Natural killer cell (primary cell): Measurements from ENCODE around the gene FAM193A. TPM values are rescaled to one million over a fixed set of nuclear protein-coding genes. Genes with fewer than 3 reads are reported as not detected.

Experiments used
- ATAC-seq, 3 donors: fragments of 150-1000 bp in 2 of 3; fragments of 200-7000 bp in 1 of 3; cut with Tn5 transposase; 1 replicate in 1 of 3; 2 replicates in 2 of 3; pipeline ENCODE4 v1.10.0; 2021; ENCODE audit warnings: mild to moderate bottlenecking in 2 of 3, moderate library complexity in 2 of 3
- DNase-seq, 2 donors: peaks; one replicate each; pipeline versions ENCODE4 v3.0.0 to v3.0.0-alpha.2; 2013 to 2021; ENCODE audit warnings: mixed read lengths in 1 of 2
- H3K27ac ChIP-seq: one replicate; pipeline ENCODE4 v1.5.1; 2013; ENCODE audit warnings: mild to moderate bottlenecking, low read length
- H3K27me3 ChIP-seq: one replicate; pipeline ENCODE4 v1.6.1; 2013; ENCODE audit warnings: low read length; ENCODE audit not compliant: control insufficient read depth, insufficient read depth
- H3K36me3 ChIP-seq: one replicate; pipeline ENCODE4 v1.6.1; 2013; ENCODE audit warnings: low read length; ENCODE audit not compliant: control insufficient read depth, insufficient read depth
- H3K4me1 ChIP-seq: one replicate; pipeline ENCODE4 v1.6.1; 2013; ENCODE audit warnings: low read length; ENCODE audit not compliant: control insufficient read depth, insufficient read depth
- H3K4me3 ChIP-seq: one replicate; pipeline ENCODE4 v1.5.1; 2013; ENCODE audit warnings: low read length
- H3K9me3 ChIP-seq: one replicate; pipeline ENCODE4 v1.6.1; 2013; ENCODE audit warnings: low read length; ENCODE audit not compliant: control insufficient read depth, insufficient read depth
- H3K27ac Mint-ChIP-seq, 2 donors: one replicate each; pipeline ENCODE4 v1.8.0; 2022; ENCODE audit warnings: mild to moderate bottlenecking in 2 of 2, mixed read lengths in 2 of 2, moderate library complexity in 1 of 2
- H3K27me3 Mint-ChIP-seq, 2 donors: one replicate each; pipeline ENCODE4 v1.8.0; 2022; ENCODE audit warnings: low read depth in 2 of 2, mixed read lengths in 2 of 2
- H3K36me3 Mint-ChIP-seq: one replicate; pipeline ENCODE4 v1.8.0; 2022; ENCODE audit warnings: mixed read lengths
- H3K4me1 Mint-ChIP-seq, 2 donors: one replicate each; pipeline ENCODE4 v1.8.0; 2022; ENCODE audit warnings: mixed read lengths in 2 of 2
- H3K4me3 Mint-ChIP-seq: one replicate; pipeline ENCODE4 v1.8.0; 2022; ENCODE audit warnings: mild to moderate bottlenecking, moderate library complexity, mixed read lengths
- H3K9me3 Mint-ChIP-seq, 2 donors: one replicate each; pipeline ENCODE4 v1.8.0; 2022; ENCODE audit warnings: mixed read lengths in 2 of 2
- CTCF ChIP-seq: fragments of 200-600 bp; IDR thresholded peaks from one replicate; pipeline ENCODE4 v1.8.0; 2022; ENCODE audit warnings: antibody characterized with exemption
- WGBS: methylation state at CpG from one replicate; pipeline ENCODE4 v1.1.7; 2013; ENCODE audit warnings: missing lambda C conversion rate; ENCODE audit not compliant: insufficient coverage; 5-methylcytosine and 5-hydroxymethylcytosine counted together
- intact Hi-C: fragments of 100-400 bp; cut with micrococcal nuclease; formaldehyde crosslinking; loops from one replicate; pipeline ENCODE4 v1.14.2; 2022
- total RNA-seq, 4 donors: library from RNA; stranded (reverse); fragments of 120-200 nt in 1 of 4; gene quantifications; one replicate each; pipeline versions ENCODE4 v1.2.3 to v1.2.4, GENCODE V29; 2013 to 2022

Gene FAM193A
- total RNA-seq, 3 donors from 2014 or later (not counting 1 experiment from before 2014, with no cell fraction given) = 39.4 to 49.3 (median 48.1) TPM

GRCh38 chr4:2494992-2495391 lies 41.5 kb upstream of the FAM193A start:
- Mint-ChIP-seq H3K9me3 (no peaks in the 10 kb centered on the region), H3K4me3 (no peak overlapping the region), H3K27me3 (no peaks in the 10 kb centered on the region), H3K36me3 (peaks cover 10% of the 10 kb centered on the region), H3K27ac (peak overlapping the region; percentile 16 to 22), H3K4me1 (peaks cover 21 to 24% of the 10 kb centered on the region in 2 donors)
- ATAC-seq = no peak
- no peaks in the 10 kb centered on the region for H3K4me1 ChIP-seq
- H3K36me3 ChIP-seq = peaks cover 70% of the 10 kb centered on the region
- no peaks in the 10 kb centered on the region for H3K27me3 ChIP-seq
- no peak for DNase-seq
- H3K4me3 ChIP-seq = no peak overlapping the region
- intact Hi-C loops = no loop called here
- no peak for TF ChIP-seq CTCF
- WGBS = 95% methylated on average over 3 of the region's 3 CpGs
- no peaks in the 10 kb centered on the region for H3K9me3 ChIP-seq
- no peak overlapping the region for H3K27ac ChIP-seq

GRCh38 chr4:2497324-2497723 lies 39.1 kb upstream of the FAM193A start:
- H3K27ac ChIP-seq = no peak overlapping the region

DNA sequence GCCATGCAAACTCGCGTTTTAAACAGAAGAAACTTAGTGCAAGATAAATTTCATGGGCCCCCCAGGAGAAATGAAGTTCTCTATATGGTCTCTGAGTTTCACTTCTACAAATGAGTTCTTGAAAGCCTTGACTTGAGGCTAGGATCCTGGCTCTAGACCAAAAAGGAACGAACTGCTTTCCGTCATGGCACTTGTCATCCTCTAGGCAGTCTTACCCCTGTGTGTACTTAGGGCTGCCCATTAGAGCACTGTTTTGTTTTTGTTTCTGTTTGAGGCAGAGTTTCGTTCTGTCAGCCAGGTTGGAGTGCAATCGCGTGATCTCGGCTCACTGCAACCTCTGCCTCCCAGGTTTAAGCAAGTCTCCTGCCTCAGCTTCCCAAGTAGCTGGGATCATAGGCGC lies 38.5 kb upstream of the FAM193A start:
- DNase-seq (no peak), ATAC-seq (peak; percentile 18 to 52 (median 26))
- Mint-ChIP-seq H3K27me3 (no peaks in the 10 kb centered on the region), H3K27ac (peak overlapping the region in 1 of 2 donors; percentile 66), H3K4me1 (peaks cover 15 to 19% of the 10 kb centered on the region in 2 donors), H3K9me3 (no peaks in the 10 kb centered on the region), H3K4me3 (no peak overlapping the region), H3K36me3 (no peaks in the 10 kb centered on the region)
- 76% methylated on average over 9 of the region's 9 CpGs for WGBS
- Histone ChIP-seq H3K9me3 (no peaks in the 10 kb centered on the region), H3K4me1 (no peaks in the 10 kb centered on the region), H3K27ac (no peak overlapping the region), H3K27me3 (no peaks in the 10 kb centered on the region), H3K4me3 (no peak overlapping the region), H3K36me3 (peaks cover 66% of the 10 kb centered on the region)
- intact Hi-C loops = no loop called here
- TF ChIP-seq CTCF = no peak

More at GRCh38 chr4:2497324-2497723, 39.1 kb upstream of the FAM193A start:
- H3K4me1 Mint-ChIP-seq = peaks cover 20 to 23% of the 10 kb centered on the region in 2 donors
- DNase-seq (no peak), ATAC-seq (no peak)
- Histone ChIP-seq H3K36me3 (peaks cover 70% of the 10 kb centered on the region), H3K4me1 (no peaks in the 10 kb centered on the region), H3K4me3 (no peak overlapping the region), H3K27me3 (no peaks in the 10 kb centered on the region), H3K9me3 (no peaks in the 10 kb centered on the region)
- no peak overlapping the region for H3K4me3 Mint-ChIP-seq
- intact Hi-C loops = no loop called here
- 99% methylated on average over 4 of the region's 4 CpGs for WGBS
- no peaks in the 10 kb centered on the region for H3K36me3 Mint-ChIP-seq
- no peaks in the 10 kb centered on the region for H3K9me3 Mint-ChIP-seq
- TF ChIP-seq CTCF = no peak
- peak overlapping the region; percentile 2 to 66 for H3K27ac Mint-ChIP-seq
- H3K27me3 Mint-ChIP-seq = no peaks in the 10 kb centered on the region

GRCh38 chr4:2500547-2500946 lies 35.9 kb upstream of the FAM193A start:
- WGBS = 90% methylated on average over 2 of the region's 2 CpGs
- no peaks in the 10 kb centered on the region for H3K36me3 Mint-ChIP-seq

More at GRCh38 chr4:2500547-2500946, 35.9 kb upstream of the FAM193A start:
- no peak for DNase-seq
- H3K27ac Mint-ChIP-seq = peak overlapping the region in 1 of 2 donors; percentile 53
- H3K4me3 Mint-ChIP-seq = no peak overlapping the region
- Histone ChIP-seq H3K4me3 (no peak overlapping the region), H3K4me1 (no peaks in the 10 kb centered on the region), H3K27me3 (no peaks in the 10 kb centered on the region), H3K27ac (no peak overlapping the region), H3K9me3 (no peaks in the 10 kb centered on the region), H3K36me3 (peaks cover 61% of the 10 kb centered on the region)
- intact Hi-C loops = no loop called here
- H3K9me3 Mint-ChIP-seq = no peaks in the 10 kb centered on the region
- H3K27me3 Mint-ChIP-seq = no peaks in the 10 kb centered on the region
- ATAC-seq = peak in 2 of 3 donors; percentile 29 to 39
- peaks cover 17 to 18% of the 10 kb centered on the region in 2 donors for H3K4me1 Mint-ChIP-seq
- TF ChIP-seq CTCF = no peak
